Esophagus muscularis mucosa (tissue), 4 donors: ENCODE data around the gene TET3.

ENCODE experiments used
- CTCF ChIP-seq, 3 experiments: fragments of 200-600 bp in 2 of 3; fragments of 450-650 bp in 1 of 3; sonication (generic) in 2 of 3; IDR thresholded peaks; one replicate each; pipeline ENCODE4 v1.5.1; 2017 to 2019; ENCODE audit warnings: antibody characterized with exemption in 3 of 3, mild to moderate bottlenecking in 2 of 3, moderate library complexity in 1 of 3
- EP300 ChIP-seq: sonication (generic); formaldehyde crosslinking; IDR thresholded peaks from one replicate; pipeline ENCODE4 v1.6.1; 2017; ENCODE audit warnings: antibody characterized with exemption
- POLR2A ChIP-seq: fragments of 450-650 bp; IDR thresholded peaks from one replicate; pipeline ENCODE4 v1.6.1; 2017; ENCODE audit warnings: antibody characterized with exemption, moderate library complexity, mild to moderate bottlenecking, low read depth
- POLR2AphosphoS5 ChIP-seq, 2 donors: sonication (generic); formaldehyde crosslinking; IDR thresholded peaks; one replicate each; pipeline ENCODE4 v1.6.1; 2017; ENCODE audit warnings: antibody characterized with exemption in 2 of 2

- TF ChIP-seq CTCF (IDR thresholded peaks at IDR 0.05) (no peak), POLR2A (no peak), EP300 (no peak), POLR2AphosphoS5 (IDR thresholded peaks at IDR 0.05) (no peak)
These were observed 17.2 kb downstream of the TET3 start for GRCh38 chr2:74001781-74002504.
